Activated CD4-positive, alpha-beta T cell treated with anti-CD3 and anti-CD28 coated beads, Interleukin-2, amount 10 ng/mL, durations not matched to agents 7 days and 5 days (primary cell): ENCODE measurements around the gene TNFAIP3. TPM values are rescaled to one million over a fixed set of nuclear protein-coding genes. Genes with fewer than 3 reads are reported as not detected.

Experiments
- CTCF ChIA-PET: fragments of 350-600 bp; sonication (Branson Sonifier 250); formaldehyde crosslinking; loops from one replicate; lab custom pipeline; 2021; ENCODE audit warnings: antibody characterized with exemption; lab: Charles Lee
- POLR2A ChIA-PET: fragments of 350-600 bp; sonication (Branson Sonifier 250); formaldehyde crosslinking; loops from one replicate; lab custom pipeline; 2021; ENCODE audit warnings: antibody characterized with exemption; lab: Charles Lee
- DNase-seq: peaks from one replicate; pipeline ENCODE4 v3.0.0-alpha.2; 2020
- H3K27ac Mint-ChIP-seq: one replicate; pipeline ENCODE4 v1.8.0; 2021; ENCODE audit warnings: mild to moderate bottlenecking, moderate library complexity, mixed read lengths
- H3K27me3 Mint-ChIP-seq: one replicate; pipeline ENCODE4 v1.8.0; 2021; ENCODE audit warnings: mixed read lengths
- H3K36me3 Mint-ChIP-seq: one replicate; pipeline ENCODE4 v1.8.0; 2021; ENCODE audit warnings: low read depth, mixed read lengths
- H3K4me1 Mint-ChIP-seq: one replicate; pipeline ENCODE4 v1.8.0; 2021; ENCODE audit warnings: mixed read lengths
- H3K4me3 Mint-ChIP-seq: one replicate; pipeline ENCODE4 v1.8.0; 2021; ENCODE audit warnings: mild to moderate bottlenecking, moderate library complexity, mixed read lengths
- H3K9me3 Mint-ChIP-seq: one replicate; pipeline ENCODE4 v1.8.0; 2021; ENCODE audit warnings: mixed read lengths
- total RNA-seq, 2 experiments: library from RNA; stranded (reverse); gene quantifications; one replicate each; pipeline ENCODE4 v1.2.3, GENCODE V29; 2021

Gene TNFAIP3
- total RNA-seq, 2 experiments from 2014 or later = 41.8 to 43.9 TPM

- DNase-seq = no peak
- POLR2A ChIA-PET = no interaction called here
- H3K4me3 Mint-ChIP-seq = no peak overlapping the region
- CTCF ChIA-PET = interaction anchor here (1.5 kb wide), 1 partner anchor 171 kb away, joined by 3 read pairs; no protein-coding TSS in a partner anchor
- peak overlapping the region; percentile 28 for H3K27ac Mint-ChIP-seq
- H3K36me3 Mint-ChIP-seq = peaks cover 87% of the 10 kb centered on the region
- peaks cover 85% of the 10 kb centered on the region for H3K4me1 Mint-ChIP-seq
- H3K27me3 Mint-ChIP-seq = no peaks in the 10 kb centered on the region
- H3K9me3 Mint-ChIP-seq = no peaks in the 10 kb centered on the region
Observed at GRCh38 chr6:137875606-137876005, 8.5 kb downstream of the TNFAIP3 start.

GRCh38 chr6:137876547-137876946 is 9.5 kb downstream of the TNFAIP3 start:
- Mint-ChIP-seq H3K36me3 (peaks cover 87% of the 10 kb centered on the region), H3K27me3 (no peaks in the 10 kb centered on the region), H3K27ac (no peak overlapping the region), H3K4me1 (peaks cover 86% of the 10 kb centered on the region), H3K4me3 (no peak overlapping the region), H3K9me3 (no peaks in the 10 kb centered on the region)
- ChIA-PET POLR2A (interaction anchor here (0.5 kb wide), 1 partner anchor 92 kb away, joined by 3 read pairs; no protein-coding TSS in a partner anchor), CTCF (interaction anchor here (1.1 to 2.7 kb wide), 3 partner anchors 9 to 71 kb away, joined by 3 to 18 read pairs (median 4); partner anchors contain the start of gene TNFAIP3)
- DNase-seq = no peak

GRCh38 chr6:137877113-137877512 is 10.1 kb downstream of the TNFAIP3 start:
- peaks cover 88% of the 10 kb centered on the region for H3K36me3 Mint-ChIP-seq
- ChIA-PET CTCF (interaction anchor here (0.7 to 2.7 kb wide), 5 partner anchors 10 to 86 kb away, joined by 3 to 18 read pairs (median 4); partner anchors contain the start of gene TNFAIP3), POLR2A (interaction anchor here (0.5 to 1.3 kb wide), 2 partner anchors 51 to 91 kb away, joined by 3 to 7 read pairs; no protein-coding TSS in a partner anchor)
- H3K4me1 Mint-ChIP-seq = peaks cover 83% of the 10 kb centered on the region
- DNase-seq = no peak
- no peak overlapping the region for H3K4me3 Mint-ChIP-seq
- peak overlapping the region; percentile 54 for H3K27ac Mint-ChIP-seq
- H3K27me3 Mint-ChIP-seq = no peaks in the 10 kb centered on the region
- no peaks in the 10 kb centered on the region for H3K9me3 Mint-ChIP-seq

- no peak overlapping the region for H3K4me3 Mint-ChIP-seq
- peaks cover 88% of the 10 kb centered on the region for H3K36me3 Mint-ChIP-seq
- ChIA-PET CTCF (interaction anchor here (0.7 to 2.7 kb wide), 7 partner anchors 11 to 86 kb away, joined by 3 to 18 read pairs (median 4); partner anchors contain the start of gene TNFAIP3), POLR2A (interaction anchor here (0.6 to 1.3 kb wide), 2 partner anchors 50 to 170 kb away, joined by 3 to 7 read pairs; no protein-coding TSS in a partner anchor)
- peaks cover 83% of the 10 kb centered on the region for H3K4me1 Mint-ChIP-seq
- DNase-seq = no peak
- no peaks in the 10 kb centered on the region for H3K9me3 Mint-ChIP-seq
- H3K27me3 Mint-ChIP-seq = no peaks in the 10 kb centered on the region
- peak overlapping the region; percentile 54 for H3K27ac Mint-ChIP-seq
Observed at GRCh38 chr6:137877606-137878005, 10.5 kb downstream of the TNFAIP3 start.

GRCh38 chr6:137878029-137878428 is 11.0 kb downstream of the TNFAIP3 start:
- no peak overlapping the region for H3K27ac Mint-ChIP-seq
- peaks cover 88% of the 10 kb centered on the region for H3K36me3 Mint-ChIP-seq
- CTCF ChIA-PET = interaction anchor here (1.2 to 2.7 kb wide), 6 partner anchors 11 to 67 kb away, joined by 3 to 18 read pairs (median 4); partner anchors contain the start of gene TNFAIP3
- no peaks in the 10 kb centered on the region for H3K9me3 Mint-ChIP-seq
- H3K27me3 Mint-ChIP-seq = no peaks in the 10 kb centered on the region
- H3K4me1 Mint-ChIP-seq = peaks cover 82% of the 10 kb centered on the region
- H3K4me3 Mint-ChIP-seq = no peak overlapping the region
- POLR2A ChIA-PET = interaction anchor here (0.6 to 1.3 kb wide), 2 partner anchors 50 to 170 kb away, joined by 3 to 7 read pairs; no protein-coding TSS in a partner anchor
- DNase-seq = no peak

- Mint-ChIP-seq H3K4me1 (peaks cover 81% of the 10 kb centered on the region), H3K27me3 (no peaks in the 10 kb centered on the region), H3K4me3 (no peak overlapping the region), H3K9me3 (no peaks in the 10 kb centered on the region), H3K36me3 (peaks cover 85% of the 10 kb centered on the region), H3K27ac (peak overlapping the region; percentile 25)
- ChIA-PET POLR2A (interaction anchor here (0.5 to 1.3 kb wide), 2 partner anchors 8 to 49 kb away, joined by 5 to 7 read pairs; no protein-coding TSS in a partner anchor), CTCF (interaction anchor here (1.1 to 2.7 kb wide), 8 partner anchors 9 to 66 kb away, joined by 3 to 18 read pairs (median 4); partner anchors contain the start of gene TNFAIP3)
- no peak for DNase-seq
Observed at GRCh38 chr6:137878486-137879285, 11.6 kb downstream of the TNFAIP3 start.

- Mint-ChIP-seq H3K4me3 (no peak overlapping the region), H3K27ac (peak overlapping the region; percentile 13), H3K9me3 (no peaks in the 10 kb centered on the region), H3K36me3 (peaks cover 86% of the 10 kb centered on the region), H3K4me1 (peaks cover 83% of the 10 kb centered on the region), H3K27me3 (no peaks in the 10 kb centered on the region)
- ChIA-PET POLR2A (interaction anchor here (0.5 kb wide), 1 partner anchor 9 kb away, joined by 5 read pairs; no protein-coding TSS in a partner anchor), CTCF (interaction anchor here (1.1 to 3.3 kb wide), 6 partner anchors 9 to 80 kb away, joined by 3 to 18 read pairs (median 6); no protein-coding TSS in a partner anchor)
- no peak for DNase-seq
Observed at GRCh38 chr6:137879299-137879698, 12.2 kb downstream of the TNFAIP3 start.

GRCh38 chr6:137879885-137880745 is 13.1 kb downstream of the TNFAIP3 start:
- H3K9me3 Mint-ChIP-seq = peaks cover 3% of the 10 kb centered on the region
- H3K36me3 Mint-ChIP-seq = peaks cover 83% of the 10 kb centered on the region
- CTCF ChIA-PET = interaction anchor here (0.6 to 3.3 kb wide), 11 partner anchors 8 to 171 kb away, joined by 3 to 19 read pairs (median 7); partner anchors contain the start of gene TNFAIP3
- no peaks in the 10 kb centered on the region for H3K27me3 Mint-ChIP-seq
- no peak overlapping the region for H3K4me3 Mint-ChIP-seq
- no peak for DNase-seq
- H3K4me1 Mint-ChIP-seq = peaks cover 81% of the 10 kb centered on the region
- POLR2A ChIA-PET = interaction anchor here (0.7 kb wide), 1 partner anchor 48 kb away, joined by 3 read pairs; no protein-coding TSS in a partner anchor
- H3K27ac Mint-ChIP-seq = peak overlapping the region; percentile 86

- H3K4me3 Mint-ChIP-seq = no peak overlapping the region
Observed at GRCh38 chr6:137880746-137881521, 13.9 kb downstream of the TNFAIP3 start.

GRCh38 chr6:137881522-137881886 is 14.4 kb downstream of the TNFAIP3 start:
- peaks cover 3% of the 10 kb centered on the region for H3K9me3 Mint-ChIP-seq
- H3K27me3 Mint-ChIP-seq = no peaks in the 10 kb centered on the region
- no peak overlapping the region for H3K4me3 Mint-ChIP-seq
- CTCF ChIA-PET = interaction anchor here (0.8 to 3.3 kb wide), 16 partner anchors 9 to 497 kb away, joined by 3 to 19 read pairs (median 5); partner anchors contain the start of gene TNFAIP3
- no peak for DNase-seq
- peak overlapping the region; percentile 86 for H3K27ac Mint-ChIP-seq
- peaks cover 80% of the 10 kb centered on the region for H3K36me3 Mint-ChIP-seq
- POLR2A ChIA-PET = interaction anchor here (1.1 to 1.3 kb wide), 2 partner anchors 10 to 70 kb away, joined by 5 read pairs; no protein-coding TSS in a partner anchor
- peaks cover 67% of the 10 kb centered on the region for H3K4me1 Mint-ChIP-seq

More at GRCh38 chr6:137880746-137881521, 13.9 kb downstream of the TNFAIP3 start:
- Mint-ChIP-seq H3K27me3 (no peaks in the 10 kb centered on the region), H3K9me3 (peaks cover 3% of the 10 kb centered on the region), H3K36me3 (peaks cover 80% of the 10 kb centered on the region), H3K4me1 (peaks cover 73% of the 10 kb centered on the region), H3K27ac (peak overlapping the region; percentile 86)
- no peak for DNase-seq
- POLR2A ChIA-PET = interaction anchor here (1.3 kb wide), 1 partner anchor 70 kb away, joined by 5 read pairs; no protein-coding TSS in a partner anchor
- CTCF ChIA-PET = interaction anchor here (0.6 to 3.3 kb wide), 20 partner anchors 8 to 497 kb away, joined by 3 to 19 read pairs (median 5); partner anchors contain the start of gene TNFAIP3
